Measurements from ENCODE around the gene SLC22A4. TPM values are rescaled to one million over a fixed set of nuclear protein-coding genes. Genes with fewer than 3 reads are reported as not detected.

SLC22A4 gene
- 2.1 to 2.4 TPM (median 2.2 TPM) in 3 replicates for total RNA-seq

- Mint-ChIP-seq H3K4me1 (peaks cover 23% of the 10 kb centered on the region), H3K36me3 (no peaks in the 10 kb centered on the region), H3K4me3 (peak within 1 kb of the TSS; percentile 80), H3K27me3 (ENCODE audit: low read depth) (peaks cover 17% of the 10 kb centered on the region), H3K27ac (peak within 1 kb of the TSS; percentile 99), H3K9me3 (no peaks in the 10 kb centered on the region)
- TF ChIP-seq CTCF (IDR thresholded peaks at IDR 0.05; ENCODE audit: unreplicated experiment): no peak
- DNase-seq (ENCODE audit: low spot score in 2 of 2, unreplicated experiment in 2 of 2): peak; percentile 85 to 91
Measured at GRCh38 chr5:132293992-132294727, at the start of gene SLC22A4. Gene SLC22A4, plus strand, starts transcription at chr5:132294394. Its CDS starts 223 bp downstream, at chr5:132294617.

GRCh38 chr5:132245593-132245992 is 48.6 kb upstream of the SLC22A4 start:
- no peak overlapping the region for H3K27ac Mint-ChIP-seq
- no peak overlapping the region for H3K4me3 Mint-ChIP-seq
- no peak for DNase-seq (ENCODE audit: low spot score in 2 of 2, unreplicated experiment in 2 of 2)
- no peaks in the 10 kb centered on the region for H3K4me1 Mint-ChIP-seq
- peaks cover 54% of the 10 kb centered on the region for H3K9me3 Mint-ChIP-seq
- peaks cover 10% of the 10 kb centered on the region for H3K36me3 Mint-ChIP-seq
- no peak for TF ChIP-seq CTCF (IDR thresholded peaks at IDR 0.05; ENCODE audit: unreplicated experiment)
- H3K27me3 Mint-ChIP-seq (ENCODE audit: low read depth): no peaks in the 10 kb centered on the region

GRCh38 chr5:132246806-132247205 is 47.4 kb upstream of the SLC22A4 start:
- Mint-ChIP-seq H3K4me1 (no peaks in the 10 kb centered on the region), H3K4me3 (no peak overlapping the region), H3K27ac (no peak overlapping the region), H3K36me3 (peaks cover 10% of the 10 kb centered on the region), H3K9me3 (peaks cover 45% of the 10 kb centered on the region), H3K27me3 (ENCODE audit: low read depth) (no peaks in the 10 kb centered on the region)
- no peak for DNase-seq (ENCODE audit: low spot score in 2 of 2, unreplicated experiment in 2 of 2)
- no peak for TF ChIP-seq CTCF (IDR thresholded peaks at IDR 0.05; ENCODE audit: unreplicated experiment)

GRCh38 chr5:132250547-132250946 is 43.6 kb upstream of the SLC22A4 start:
- no peaks in the 10 kb centered on the region for H3K4me1 Mint-ChIP-seq
- no peaks in the 10 kb centered on the region for H3K36me3 Mint-ChIP-seq
- H3K27me3 Mint-ChIP-seq (ENCODE audit: low read depth): no peaks in the 10 kb centered on the region
- TF ChIP-seq CTCF (IDR thresholded peaks at IDR 0.05; ENCODE audit: unreplicated experiment): no peak
- no peak overlapping the region for H3K4me3 Mint-ChIP-seq
- H3K9me3 Mint-ChIP-seq: peaks cover 16% of the 10 kb centered on the region
- H3K27ac Mint-ChIP-seq: no peak overlapping the region
- no peak for DNase-seq (ENCODE audit: low spot score in 2 of 2, unreplicated experiment in 2 of 2)

GRCh38 chr5:132251220-132251725 is 42.9 kb upstream of the SLC22A4 start:
- H3K27ac Mint-ChIP-seq: no peak overlapping the region
- no peaks in the 10 kb centered on the region for H3K4me1 Mint-ChIP-seq
- no peaks in the 10 kb centered on the region for H3K36me3 Mint-ChIP-seq
- no peak for DNase-seq (ENCODE audit: low spot score in 2 of 2, unreplicated experiment in 2 of 2)
- no peaks in the 10 kb centered on the region for H3K27me3 Mint-ChIP-seq (ENCODE audit: low read depth)
- peaks cover 9% of the 10 kb centered on the region for H3K9me3 Mint-ChIP-seq
- H3K4me3 Mint-ChIP-seq: no peak overlapping the region
- TF ChIP-seq CTCF (IDR thresholded peaks at IDR 0.05; ENCODE audit: unreplicated experiment): no peak
